ENCODE results near the gene EFEMP1.

Gene EFEMP1

DNA sequence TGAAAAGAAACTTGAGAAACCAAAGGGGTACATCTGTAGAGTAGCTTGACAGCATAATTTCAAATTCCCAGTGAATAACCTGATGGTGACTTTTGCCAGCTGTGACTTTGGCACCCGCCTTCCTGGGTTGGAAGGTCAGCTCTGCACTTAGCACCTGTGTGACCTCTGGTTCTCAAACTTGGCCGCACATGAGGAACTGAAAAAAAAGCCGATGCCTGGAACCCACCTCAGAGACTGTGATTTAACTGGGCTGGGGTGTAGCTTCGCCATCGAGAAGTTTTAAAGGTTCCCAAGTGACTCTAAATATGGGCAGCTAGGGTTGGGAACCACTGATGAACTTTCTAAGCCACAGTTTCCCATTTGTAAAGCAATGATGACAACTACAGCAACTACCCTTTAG, 6.5 kb downstream of the EFEMP1 start:
- no peak for DNase-seq (ENCODE audit: low read depth)
- no peak for TF ChIP-seq POLR2A (IDR thresholded peaks at IDR 0.05; ENCODE audit: extremely low read depth, insufficient read length)
- TF ChIP-seq, protein P1, sequence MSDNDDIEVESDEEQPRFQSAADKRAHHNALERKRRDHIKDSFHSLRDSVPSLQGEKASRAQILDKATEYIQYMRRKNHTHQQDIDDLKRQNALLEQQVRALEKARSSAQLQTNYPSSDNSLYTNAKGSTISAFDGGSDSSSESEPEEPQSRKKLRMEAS (IDR thresholded peaks at IDR 0.05; ENCODE audit: low read depth, low read length): no peak
- TF ChIP-seq, protein P2, sequence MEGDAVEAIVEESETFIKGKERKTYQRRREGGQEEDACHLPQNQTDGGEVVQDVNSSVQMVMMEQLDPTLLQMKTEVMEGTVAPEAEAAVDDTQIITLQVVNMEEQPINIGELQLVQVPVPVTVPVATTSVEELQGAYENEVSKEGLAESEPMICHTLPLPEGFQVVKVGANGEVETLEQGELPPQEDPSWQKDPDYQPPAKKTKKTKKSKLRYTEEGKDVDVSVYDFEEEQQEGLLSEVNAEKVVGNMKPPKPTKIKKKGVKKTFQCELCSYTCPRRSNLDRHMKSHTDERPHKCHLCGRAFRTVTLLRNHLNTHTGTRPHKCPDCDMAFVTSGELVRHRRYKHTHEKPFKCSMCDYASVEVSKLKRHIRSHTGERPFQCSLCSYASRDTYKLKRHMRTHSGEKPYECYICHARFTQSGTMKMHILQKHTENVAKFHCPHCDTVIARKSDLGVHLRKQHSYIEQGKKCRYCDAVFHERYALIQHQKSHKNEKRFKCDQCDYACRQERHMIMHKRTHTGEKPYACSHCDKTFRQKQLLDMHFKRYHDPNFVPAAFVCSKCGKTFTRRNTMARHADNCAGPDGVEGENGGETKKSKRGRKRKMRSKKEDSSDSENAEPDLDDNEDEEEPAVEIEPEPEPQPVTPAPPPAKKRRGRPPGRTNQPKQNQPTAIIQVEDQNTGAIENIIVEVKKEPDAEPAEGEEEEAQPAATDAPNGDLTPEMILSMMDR (IDR thresholded peaks at IDR 0.05; ENCODE audit: low read depth, low read length): no peak
- TF ChIP-seq MYC (IDR thresholded peaks at IDR 0.05; ENCODE audit: low read depth, low read length): no peak
- no peak overlapping the region for H3K4me3 ChIP-seq (ENCODE audit: low read depth, low read length)

DNA sequence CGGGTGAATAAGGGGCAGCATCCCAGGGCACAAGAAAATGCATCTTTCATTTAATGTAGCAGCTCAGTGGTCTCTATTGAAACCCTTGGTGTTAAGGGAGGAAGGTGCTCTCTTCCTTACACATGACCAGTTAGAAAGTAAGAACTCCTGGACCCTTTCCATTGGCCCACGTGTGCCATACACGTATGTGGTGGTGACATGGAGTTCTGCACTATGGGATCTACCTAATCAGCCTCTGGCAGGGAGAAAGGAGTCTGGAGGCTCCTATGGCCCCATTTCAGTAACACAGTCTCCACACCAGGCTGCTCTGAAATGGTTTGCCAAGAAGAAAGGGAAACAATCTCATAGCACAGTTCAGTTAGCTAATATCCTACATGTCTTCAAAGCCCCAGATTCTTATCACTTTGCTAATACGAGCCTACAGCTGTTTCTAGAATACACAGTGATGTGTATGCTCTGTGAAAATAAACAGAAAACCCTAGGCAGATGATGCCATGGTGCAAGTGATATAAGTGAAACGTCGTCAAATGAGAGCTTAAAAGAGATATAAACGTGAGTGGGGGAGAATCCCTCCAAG, 7.0 kb downstream of the EFEMP1 start:
- H3K4me3 ChIP-seq (ENCODE audit: low read depth, low read length): no peak overlapping the region
- TF ChIP-seq MYC (IDR thresholded peaks at IDR 0.05; ENCODE audit: low read depth, low read length): no peak
- TF ChIP-seq POLR2A (IDR thresholded peaks at IDR 0.05; ENCODE audit: extremely low read depth, insufficient read length): no peak
- TF ChIP-seq, protein P2 (IDR thresholded peaks at IDR 0.05; ENCODE audit: low read depth, low read length): no peak
- TF ChIP-seq, protein P1 (IDR thresholded peaks at IDR 0.05; ENCODE audit: low read depth, low read length): no peak
- no peak for DNase-seq (ENCODE audit: low read depth)

- DNase-seq (ENCODE audit: low read depth): no peak
- TF ChIP-seq MYC (IDR thresholded peaks at IDR 0.05; ENCODE audit: low read depth, low read length): no peak
- TF ChIP-seq, protein P1 (IDR thresholded peaks at IDR 0.05; ENCODE audit: low read depth, low read length): no peak
- TF ChIP-seq POLR2A (IDR thresholded peaks at IDR 0.05; ENCODE audit: extremely low read depth, insufficient read length): no peak
- TF ChIP-seq, protein P2 (IDR thresholded peaks at IDR 0.05; ENCODE audit: low read depth, low read length): no peak
- no peak overlapping the region for H3K4me3 ChIP-seq (ENCODE audit: low read depth, low read length)
Observed at GRCh38 chr2:55914786-55915185, 8.8 kb downstream of the EFEMP1 start.

DNA sequence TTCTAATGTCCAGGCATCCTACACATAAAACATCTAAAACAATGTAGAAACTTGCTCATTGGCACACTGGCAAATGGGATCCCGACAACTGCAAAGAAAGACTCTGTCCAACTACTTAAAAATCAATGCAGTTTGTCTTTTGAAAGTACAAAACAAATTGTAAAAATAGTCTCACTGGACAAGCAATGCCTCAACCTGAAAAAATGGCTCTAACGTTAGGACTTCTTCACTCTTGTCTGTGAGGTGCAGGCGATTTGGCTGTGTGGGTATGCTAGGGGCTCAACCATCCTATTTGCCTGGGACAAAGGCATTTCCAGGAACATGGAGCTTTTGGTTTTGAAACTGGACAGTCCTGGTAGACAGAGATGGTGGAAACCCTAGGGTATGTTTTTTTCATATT, 10.7 kb downstream of the EFEMP1 start:
- no peak for TF ChIP-seq MYC (IDR thresholded peaks at IDR 0.05; ENCODE audit: low read depth, low read length)
- TF ChIP-seq, protein P2 (IDR thresholded peaks at IDR 0.05; ENCODE audit: low read depth, low read length): no peak
- TF ChIP-seq POLR2A (IDR thresholded peaks at IDR 0.05; ENCODE audit: extremely low read depth, insufficient read length): no peak
- TF ChIP-seq, protein P1 (IDR thresholded peaks at IDR 0.05; ENCODE audit: low read depth, low read length): no peak
- no peak for DNase-seq (ENCODE audit: low read depth)
- no peak overlapping the region for H3K4me3 ChIP-seq (ENCODE audit: low read depth, low read length)

DNA sequence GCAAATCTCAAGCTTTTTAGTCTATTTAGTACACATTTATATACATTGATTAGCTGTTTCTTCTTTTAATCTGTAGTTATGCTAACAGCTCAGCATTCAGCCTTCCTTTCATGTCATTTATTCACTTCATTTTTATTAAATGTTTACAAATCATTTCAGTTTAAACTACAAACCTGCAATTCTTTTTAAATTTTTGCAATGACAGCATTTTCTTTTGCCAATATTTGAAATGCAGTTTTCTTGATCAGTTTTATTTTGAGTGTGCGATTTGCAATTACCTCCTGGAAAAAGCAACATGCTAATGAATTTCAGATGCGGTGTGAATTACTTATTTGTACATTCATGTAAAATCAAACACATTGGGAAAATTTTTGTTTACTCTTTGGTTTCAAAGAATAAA, 13.5 kb downstream of the EFEMP1 start:
- no peak for DNase-seq (ENCODE audit: low read depth)
- TF ChIP-seq, protein P2 (IDR thresholded peaks at IDR 0.05; ENCODE audit: low read depth, low read length): no peak
- TF ChIP-seq POLR2A (IDR thresholded peaks at IDR 0.05; ENCODE audit: extremely low read depth, insufficient read length) (no peak), MYC (IDR thresholded peaks at IDR 0.05; ENCODE audit: low read depth, low read length) (no peak)
- TF ChIP-seq, protein P1 (IDR thresholded peaks at IDR 0.05; ENCODE audit: low read depth, low read length): no peak
- H3K4me3 ChIP-seq (ENCODE audit: low read depth, low read length): no peak overlapping the region

All from NB4 (cell line).